D721Med (cell line): Measurements from ENCODE around the gene CAMK1D.
A peak's percentile ranks its signal among the peaks of the same experiment; 100 is the strongest.

Experiments
- DNase-seq: peaks from one replicate; pipeline ENCODE4 v3.0.0; 2011; ENCODE audit warnings: low spot score; ENCODE audit not compliant: insufficient read length
- FAIRE-seq: peaks from 2 replicates; lab custom pipeline; 2011; peaks lifted over from hg19 to GRCh38; lab: Jason Lieb, UNC
- CTCF ChIP-seq: IDR thresholded peaks from 2 replicates; pipeline ENCODE4 v1.5.1; 2012; ENCODE audit warnings: mild to moderate bottlenecking, control low read depth; ENCODE audit not compliant: insufficient read depth; ENCODE audit errors: missing control alignments

CAMK1D gene

GRCh38 chr10:12394241-12395033, 45.1 kb downstream of the CAMK1D start:
- DNase-seq = no peak
- TF ChIP-seq CTCF = no peak
- FAIRE-seq = no peak

GRCh38 chr10:12396093-12396492, 46.7 kb downstream of the CAMK1D start:
- no peak for TF ChIP-seq CTCF
- no peak for DNase-seq
- no peak for FAIRE-seq

- FAIRE-seq (no peak), DNase-seq (peak; percentile 55)
- TF ChIP-seq CTCF = no peak
These were observed 47.2 kb downstream of the CAMK1D start for GRCh38 chr10:12396567-12396966.

GRCh38 chr10:12397147-12397896, 48.0 kb downstream of the CAMK1D start:
- FAIRE-seq (no peak), DNase-seq (no peak)
- TF ChIP-seq CTCF = no peak

GRCh38 chr10:12397941-12398340, 48.6 kb downstream of the CAMK1D start:
- FAIRE-seq (no peak), DNase-seq (no peak)
- no peak for TF ChIP-seq CTCF

GRCh38 chr10:12400266-12400931, 51.1 kb downstream of the CAMK1D start:
- no peak for TF ChIP-seq CTCF

More at GRCh38 chr10:12400266-12400931, 51.1 kb downstream of the CAMK1D start:
- no peak for DNase-seq
- no peak for FAIRE-seq
